ENCODE results near the gene MYO1C.
"Not testable (repeated sequence)": the region's sequence is repeated elsewhere in the genome, so short reads cannot be mapped to it uniquely, and the experiment has no call there.

Gene MYO1C

DNA sequence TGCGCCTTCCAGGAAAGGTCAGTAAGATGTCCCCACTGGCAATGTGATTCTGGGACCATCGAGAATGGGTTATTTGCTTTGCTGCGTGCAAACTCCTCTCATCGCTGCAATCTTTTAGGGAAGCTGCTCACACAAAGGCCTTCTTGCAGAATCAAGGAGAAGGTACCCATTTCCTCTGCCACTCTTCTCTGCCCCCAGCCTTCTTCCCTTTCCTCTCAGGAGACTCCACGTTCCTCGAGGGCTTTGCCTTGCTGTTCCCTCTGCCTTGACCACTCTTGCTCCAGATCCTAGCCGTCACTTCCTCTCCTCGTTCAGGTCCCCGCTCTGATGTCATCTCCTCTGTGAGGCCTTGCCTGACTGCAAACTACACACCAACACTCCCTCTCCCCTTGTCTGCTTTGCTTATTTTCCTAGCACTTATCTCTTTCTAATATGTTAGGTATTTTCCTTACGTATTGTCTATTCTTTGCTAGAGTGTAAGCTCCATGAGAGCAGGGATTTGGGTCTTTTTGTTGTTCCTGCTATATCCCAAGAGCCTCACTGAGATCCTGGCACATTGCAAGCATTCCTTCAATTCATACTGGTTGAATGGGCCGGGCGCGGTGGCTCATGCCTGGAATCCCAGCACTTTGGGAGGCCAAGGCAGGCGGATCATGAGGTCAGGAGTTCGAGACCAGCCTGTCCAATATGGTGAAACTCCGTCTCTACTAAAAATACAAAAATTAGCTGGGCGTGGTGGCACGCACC lies 31.1 kb downstream of the MYO1C start:
- no peak for DNase-seq

DNA sequence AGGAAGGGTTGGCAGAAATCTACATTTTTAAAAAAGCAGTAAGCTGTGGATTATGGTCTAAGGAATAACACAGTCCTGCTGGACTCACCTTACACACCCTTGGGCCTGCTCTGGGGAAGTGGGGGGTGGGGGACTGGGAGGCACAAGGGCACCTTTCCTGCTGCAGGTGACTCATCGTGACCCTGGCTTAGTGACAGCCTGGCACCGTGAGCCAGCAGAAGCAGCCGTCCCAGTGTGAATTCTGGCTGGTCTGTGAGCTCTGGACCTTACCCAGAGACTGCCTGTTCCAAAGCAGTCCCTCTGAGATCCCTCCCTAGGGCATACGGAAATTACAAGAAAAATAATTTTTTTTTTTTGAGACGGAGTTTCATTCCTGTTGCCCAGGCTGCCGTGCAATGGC lies 32.3 kb downstream of the MYO1C start:
- no peak for DNase-seq

DNA sequence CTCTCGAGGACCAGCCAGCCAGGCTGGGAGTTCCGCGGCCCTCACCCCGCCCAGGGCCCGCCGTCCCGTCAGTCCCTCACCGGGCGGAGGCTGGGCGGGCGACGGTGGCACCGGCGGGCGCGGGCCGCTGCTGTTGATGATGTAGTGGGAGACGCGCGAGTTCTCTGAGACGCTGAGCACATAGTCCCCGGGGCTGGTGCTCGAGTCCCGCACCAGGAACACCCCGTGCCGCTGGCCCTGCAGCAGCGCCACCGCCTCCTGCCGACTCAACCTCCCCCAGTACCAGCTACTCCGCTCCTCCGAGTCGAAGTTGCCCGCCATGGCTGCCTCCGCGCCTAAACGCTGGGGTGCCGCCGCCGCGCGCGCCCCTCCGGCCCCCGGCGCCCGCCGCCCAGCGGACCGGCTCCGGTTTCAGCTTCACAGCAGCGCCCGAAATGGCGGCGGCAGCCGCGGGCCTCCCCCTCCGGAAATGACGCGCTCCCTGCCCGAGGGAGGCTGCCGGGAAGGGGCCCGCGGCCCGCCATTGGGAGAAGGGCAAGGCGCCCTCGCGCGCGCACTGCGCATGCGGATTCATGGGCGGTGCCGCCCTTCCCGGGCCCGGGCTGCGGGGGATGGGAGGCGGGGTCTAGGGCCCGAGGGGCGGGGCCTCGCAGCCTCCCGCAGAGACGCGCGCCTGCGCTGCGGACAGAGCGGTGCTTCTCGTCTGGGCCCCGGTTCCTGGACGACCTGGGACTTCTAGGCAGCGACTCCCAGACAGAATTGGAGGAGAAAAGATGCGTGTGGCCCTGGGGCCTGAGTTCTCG lies 36.5 kb downstream of the MYO1C start, which contains the start of gene CRK:
TSS of gene CRK (minus strand) at position 436 of the 803 bp plus-strand sequence. CDS start at position 321, 115 bp downstream.
- peak; percentile 68 for DNase-seq

DNA sequence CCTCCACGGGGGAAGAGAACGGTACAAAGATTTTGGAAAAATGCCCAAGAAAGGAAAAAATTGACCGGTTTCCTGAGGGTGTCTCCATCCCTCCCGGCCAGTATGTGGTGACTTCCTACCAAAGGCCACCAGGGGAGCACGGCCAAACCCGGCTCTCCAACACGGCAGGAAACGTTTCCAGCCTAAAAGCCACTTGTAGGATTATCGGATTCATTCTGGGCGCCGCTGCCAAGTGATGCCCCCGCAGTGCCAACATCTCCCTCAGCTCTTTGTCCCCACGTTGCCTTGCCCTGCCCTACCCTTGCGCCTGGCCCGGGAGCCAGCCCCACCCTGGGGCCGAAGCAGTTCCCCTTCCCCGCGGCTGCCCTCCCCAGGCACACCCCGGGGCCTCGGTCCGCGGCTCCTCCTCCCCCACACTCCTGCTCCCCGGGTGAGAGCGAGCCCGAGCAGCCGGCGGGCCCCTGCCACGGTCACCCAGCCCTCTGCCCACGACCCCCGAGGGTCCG lies 37.1 kb downstream of the MYO1C start:
- DNase-seq, result peak; percentile 13

DNA sequence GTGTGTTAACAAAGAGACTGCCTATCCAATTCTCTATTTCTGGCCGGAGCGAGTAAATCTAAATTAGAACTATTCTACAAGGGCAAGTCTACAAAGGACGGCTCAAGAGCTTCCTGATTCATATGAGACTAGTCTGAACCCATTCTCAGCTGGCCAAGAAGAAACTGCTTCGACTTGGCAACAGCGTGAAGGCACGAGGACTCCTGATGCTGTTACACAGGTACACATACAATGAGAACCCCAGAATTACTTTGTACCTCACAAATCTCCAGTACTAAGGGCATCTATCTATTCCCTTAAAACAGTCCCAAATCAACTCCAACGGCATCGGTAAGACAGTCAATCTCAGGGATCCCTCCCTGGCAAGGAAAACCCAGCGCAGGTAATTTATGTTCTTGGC lies 37.9 kb downstream of the MYO1C start:
- no peak for DNase-seq

DNA sequence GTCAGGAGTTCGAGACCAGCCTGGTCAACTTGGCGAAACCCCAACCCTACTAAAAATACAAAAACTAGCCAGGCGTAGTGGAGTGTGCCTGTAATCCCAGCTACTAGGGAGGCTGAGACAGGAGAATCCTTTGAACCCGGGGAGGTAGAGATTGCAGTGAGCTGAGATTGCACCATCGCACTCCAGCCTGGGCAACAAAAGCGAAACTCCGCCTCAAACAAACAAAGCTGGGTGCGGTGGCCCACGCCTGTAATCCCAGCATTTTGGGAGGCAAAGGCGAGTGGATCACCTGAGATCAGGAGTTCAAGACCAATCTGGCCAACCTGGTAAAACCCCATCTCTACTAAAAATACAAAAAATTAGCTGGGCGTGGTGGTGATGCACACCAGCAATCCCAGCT lies 38.8 kb downstream of the MYO1C start:
- not testable (repeated sequence) for DNase-seq

DNA sequence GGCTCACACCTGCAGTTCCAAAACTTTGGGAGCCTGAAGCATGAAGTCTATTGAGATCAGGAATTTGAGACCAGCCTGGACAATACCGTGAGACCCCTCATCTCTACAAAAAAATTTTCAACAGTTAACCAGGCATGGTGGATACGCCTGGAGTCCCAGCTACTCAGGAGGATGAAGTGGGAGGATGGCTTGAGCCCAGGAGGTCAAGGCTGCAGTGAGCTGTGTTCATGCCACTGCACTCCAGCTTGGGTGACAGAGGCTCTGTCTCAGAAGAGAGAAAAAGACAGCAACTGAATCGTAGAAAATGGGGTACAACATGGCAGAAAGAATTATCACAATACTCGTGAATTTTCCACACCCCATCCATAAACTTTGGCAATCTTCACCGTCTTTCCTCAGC lies 39.6 kb downstream of the MYO1C start:
- DNase-seq, result no peak

DNA sequence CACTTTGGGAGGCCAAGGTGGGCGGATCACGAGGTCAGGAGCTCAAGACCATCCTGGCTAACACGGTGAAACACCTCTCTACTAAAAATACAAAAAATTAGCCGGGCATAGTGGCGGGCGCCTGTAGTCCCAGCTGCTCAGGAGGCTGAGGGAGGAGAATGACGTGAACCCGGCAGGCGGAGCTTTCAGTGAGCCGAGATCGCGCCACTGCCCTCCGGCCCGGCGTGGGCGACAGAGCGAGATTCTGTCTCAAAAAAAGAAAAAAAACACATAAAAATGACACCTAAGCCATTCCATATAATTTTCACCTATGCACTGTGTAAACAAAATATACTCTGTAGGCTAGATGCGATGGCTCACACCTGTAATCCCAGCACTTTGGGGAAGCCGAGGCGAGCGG lies 42.2 kb downstream of the MYO1C start:
- DNase-seq, result not testable (repeated sequence)

DNA sequence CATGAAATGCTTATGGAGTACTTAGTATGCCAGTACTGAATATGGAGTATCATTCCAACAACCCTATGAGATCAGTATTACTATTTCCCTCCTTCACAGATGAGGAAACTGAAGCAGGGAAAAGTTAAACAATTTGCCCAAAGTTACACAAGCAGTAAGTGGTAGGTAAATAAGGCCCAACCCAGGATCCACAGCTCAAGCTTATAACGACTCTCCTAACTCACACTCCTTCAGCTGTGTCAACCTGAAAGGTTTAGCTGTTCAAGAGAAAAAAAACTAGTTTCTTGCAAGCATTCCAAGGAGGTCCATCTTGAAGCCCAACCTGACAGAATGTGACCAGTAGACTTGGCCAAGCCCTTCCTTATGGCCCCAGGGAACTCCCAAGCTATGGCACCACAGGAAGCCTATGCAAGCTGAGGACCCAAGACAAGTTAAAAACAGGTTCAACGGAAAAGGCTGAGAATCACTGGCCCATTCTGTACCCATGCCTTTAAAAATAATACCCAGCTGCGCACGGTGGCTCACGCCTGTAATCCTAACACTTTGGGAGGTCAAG lies 43.0 kb downstream of the MYO1C start:
- no peak for DNase-seq

DNA sequence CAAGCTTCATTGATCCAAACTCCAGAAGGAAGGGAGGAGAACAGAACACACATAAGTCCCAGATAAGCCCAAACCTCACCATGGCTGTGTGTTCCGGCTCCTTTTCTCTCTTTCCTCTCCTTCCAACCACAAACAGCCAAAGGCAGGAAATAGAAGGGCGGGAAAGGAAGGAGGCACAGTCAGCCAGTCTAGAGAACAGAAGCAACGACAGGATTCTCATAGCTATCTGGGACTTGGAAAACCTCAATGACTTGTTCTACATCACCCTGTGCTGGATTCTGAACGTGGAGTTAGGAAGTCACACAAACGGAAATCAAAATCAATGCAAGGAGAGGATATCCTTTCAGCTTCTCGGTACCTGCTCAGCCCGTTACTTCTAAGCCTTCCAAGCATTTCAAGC lies 45.4 kb downstream of the MYO1C start:
- DNase-seq, result no peak

DNA sequence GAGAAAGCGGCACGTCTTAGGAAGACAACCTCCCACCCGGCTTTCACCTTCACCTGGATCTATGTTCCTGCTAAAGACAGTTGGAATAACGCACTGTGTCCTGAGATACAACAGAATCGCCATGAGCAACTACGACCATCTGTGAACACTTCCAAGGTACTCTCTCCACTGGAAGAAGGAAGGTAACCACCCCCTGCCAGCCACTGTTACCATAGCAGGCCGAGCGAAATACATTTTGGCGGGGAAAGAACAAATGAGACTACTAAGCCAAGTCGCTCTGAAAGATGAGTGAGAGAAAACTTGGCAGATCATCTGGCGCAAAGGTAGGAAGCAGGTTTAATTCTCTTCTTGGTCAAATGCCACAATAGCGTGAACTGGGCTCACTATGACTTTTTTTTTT lies 46.3 kb downstream of the MYO1C start:
- DNase-seq, result no peak

DNA sequence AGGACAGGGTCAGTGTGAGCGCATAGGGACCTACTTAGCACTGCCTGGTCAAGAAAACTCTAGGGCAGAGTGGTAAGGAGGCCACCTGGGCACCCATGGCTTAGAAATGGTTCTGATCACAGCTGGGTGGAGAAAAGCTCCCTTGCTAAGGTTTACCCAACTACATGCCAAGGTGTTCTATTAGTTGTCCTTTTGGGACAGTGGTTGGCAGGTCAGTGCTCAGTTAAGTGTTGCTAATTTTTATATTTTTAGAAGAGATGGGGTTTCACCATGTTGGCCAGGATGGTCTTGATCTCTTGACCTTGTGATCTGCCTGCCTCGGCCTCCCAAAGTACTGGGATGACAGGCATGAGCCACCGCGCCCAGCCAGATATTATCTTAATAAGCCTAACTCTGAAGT lies 46.8 kb downstream of the MYO1C start:
- DNase-seq, result not testable (repeated sequence)

DNA sequence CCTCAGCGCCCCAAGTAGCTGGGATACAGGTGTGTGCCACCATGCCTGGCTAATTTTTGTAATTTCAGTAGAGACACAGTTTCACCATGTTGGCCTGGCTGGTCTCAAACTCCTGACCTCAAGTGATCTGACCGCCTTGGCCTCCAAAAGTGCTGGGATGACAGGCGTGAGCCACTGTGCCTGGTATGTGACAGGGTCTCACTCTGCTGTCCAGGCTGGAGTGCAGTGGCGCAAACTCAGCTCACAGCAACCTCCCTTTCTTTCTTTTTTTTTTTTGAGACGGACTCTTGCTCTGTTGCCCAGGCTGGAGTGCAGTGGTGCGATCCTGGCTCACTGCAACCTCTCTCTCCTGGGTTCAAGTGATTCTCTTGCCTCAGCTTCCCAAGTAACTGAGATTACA lies 49.8 kb downstream of the MYO1C start:
- not testable (repeated sequence) for DNase-seq

DNA sequence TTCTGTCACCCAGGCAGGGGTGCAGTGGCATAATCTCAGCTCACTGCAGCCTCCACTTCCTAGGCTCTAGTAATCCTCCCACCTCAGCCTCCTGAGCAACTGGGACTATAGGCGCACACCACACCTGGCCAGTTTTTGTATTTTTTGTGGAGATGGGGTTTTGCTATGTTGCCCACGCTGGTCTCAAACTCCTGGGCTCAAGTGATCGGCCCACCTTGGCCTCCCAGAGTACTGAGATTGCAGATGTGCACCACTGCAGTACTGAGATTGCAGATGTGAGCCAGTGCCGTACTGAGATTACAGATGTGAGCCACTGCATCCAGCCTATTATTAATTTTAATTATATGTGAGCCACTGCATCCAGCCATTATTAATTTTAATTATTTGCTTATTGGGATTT lies 50.3 kb downstream of the MYO1C start:
- no peak for DNase-seq

DNA sequence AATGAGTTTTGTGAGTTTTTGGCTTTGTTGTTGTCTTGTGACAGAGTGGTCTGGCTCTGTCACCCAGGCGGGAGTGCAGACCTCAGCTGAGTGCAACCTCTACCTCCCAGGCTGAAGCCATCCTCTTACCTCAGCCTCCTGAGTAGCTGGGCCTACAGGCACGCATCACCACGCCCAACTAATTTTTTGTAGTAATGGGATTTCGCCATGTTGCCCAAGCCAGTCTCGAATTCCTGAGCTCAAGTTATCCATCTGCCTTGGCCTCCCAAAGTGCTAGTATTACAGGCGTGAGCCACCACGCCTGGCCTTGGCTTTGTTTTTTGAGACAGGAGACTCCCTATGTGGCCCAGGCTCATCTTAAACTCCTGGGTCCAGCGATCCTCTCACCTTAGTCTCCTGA lies 51.6 kb downstream of the MYO1C start:
- DNase-seq, result no peak

DNA sequence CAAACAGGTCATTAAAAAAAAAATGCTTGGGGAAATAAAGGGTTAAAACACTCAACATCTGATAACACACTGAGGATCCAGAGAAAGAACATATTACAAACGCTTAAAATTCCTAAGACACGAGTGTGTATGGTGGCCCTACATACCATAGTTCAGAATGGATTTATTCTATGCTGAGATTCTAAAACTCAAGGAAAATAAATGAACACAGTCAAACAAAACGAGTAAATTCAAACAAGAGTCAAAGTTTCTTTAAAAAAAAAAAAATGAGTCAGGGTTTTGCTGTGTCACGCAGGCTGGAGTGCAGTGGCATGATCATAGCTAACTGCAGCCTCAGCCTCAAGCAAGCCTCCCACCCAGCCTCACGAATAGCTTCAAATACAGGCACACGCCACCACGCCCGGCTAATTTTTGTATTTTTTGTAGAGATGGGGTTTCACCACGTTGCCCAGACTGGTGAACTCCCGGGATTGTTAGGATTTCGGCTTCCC lies 53.8 kb downstream of the MYO1C start:
- DNase-seq, result no peak

DNA sequence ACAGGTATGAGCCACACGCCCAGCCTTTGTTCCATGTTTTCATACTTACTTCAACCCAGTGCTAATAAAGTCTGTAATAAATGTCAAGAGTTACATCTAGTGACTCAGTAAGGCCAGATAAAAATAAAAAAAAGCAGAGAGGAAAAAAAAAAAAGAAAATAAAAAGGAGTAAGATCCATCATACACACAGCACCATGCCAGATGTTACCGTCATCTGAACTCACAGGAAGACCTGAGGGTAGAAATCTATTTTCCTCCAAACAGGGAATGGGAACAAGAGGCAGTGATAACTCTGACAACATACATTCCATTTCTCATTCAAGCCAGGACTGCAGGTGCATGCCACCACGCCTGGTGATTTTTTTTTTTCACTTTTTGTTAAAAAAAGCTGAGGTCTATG lies 57.2 kb downstream of the MYO1C start:
- DNase-seq, result no peak

DNA sequence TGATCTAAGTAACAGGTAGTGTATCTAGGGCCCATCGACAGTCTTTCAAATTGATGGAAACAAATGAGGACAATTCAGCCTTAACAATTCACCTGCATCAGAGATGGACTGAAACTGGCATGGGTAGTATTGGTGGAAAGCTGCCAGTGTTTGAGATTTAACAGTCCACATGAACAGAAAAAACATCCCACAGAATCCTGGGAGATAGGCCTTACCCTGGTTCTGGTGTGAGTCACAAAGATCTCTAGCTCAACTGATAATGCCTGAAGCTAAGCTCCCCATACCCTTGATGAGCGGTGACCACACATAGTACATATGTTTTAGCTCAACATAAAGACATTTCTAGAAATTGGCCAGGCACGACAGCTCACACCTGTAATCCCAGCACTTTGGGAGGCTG lies 58.3 kb downstream of the MYO1C start:
- no peak for DNase-seq

DNA sequence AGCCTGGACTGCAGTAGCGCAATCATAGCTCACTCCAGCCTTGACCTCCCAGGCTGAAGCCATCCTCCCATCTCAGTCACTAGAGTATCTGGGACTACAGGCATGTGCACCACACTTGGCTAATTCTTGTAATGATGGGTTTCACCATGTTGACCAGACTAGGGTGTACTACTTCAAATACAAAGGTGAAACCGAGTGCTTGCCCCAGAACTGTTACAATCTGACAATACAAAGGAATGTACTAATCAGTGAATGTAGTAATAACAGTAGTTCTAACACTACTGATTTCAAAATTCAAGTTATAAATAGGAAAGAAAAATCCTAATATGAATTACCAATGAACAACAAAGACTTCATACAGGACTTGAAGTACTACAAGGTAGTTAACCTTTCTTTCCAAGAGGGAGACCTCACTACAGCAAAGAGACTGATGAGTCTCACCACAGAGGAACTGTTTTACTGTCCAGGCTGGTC lies 60.8 kb downstream of the MYO1C start:
- DNase-seq, result no peak

DNA sequence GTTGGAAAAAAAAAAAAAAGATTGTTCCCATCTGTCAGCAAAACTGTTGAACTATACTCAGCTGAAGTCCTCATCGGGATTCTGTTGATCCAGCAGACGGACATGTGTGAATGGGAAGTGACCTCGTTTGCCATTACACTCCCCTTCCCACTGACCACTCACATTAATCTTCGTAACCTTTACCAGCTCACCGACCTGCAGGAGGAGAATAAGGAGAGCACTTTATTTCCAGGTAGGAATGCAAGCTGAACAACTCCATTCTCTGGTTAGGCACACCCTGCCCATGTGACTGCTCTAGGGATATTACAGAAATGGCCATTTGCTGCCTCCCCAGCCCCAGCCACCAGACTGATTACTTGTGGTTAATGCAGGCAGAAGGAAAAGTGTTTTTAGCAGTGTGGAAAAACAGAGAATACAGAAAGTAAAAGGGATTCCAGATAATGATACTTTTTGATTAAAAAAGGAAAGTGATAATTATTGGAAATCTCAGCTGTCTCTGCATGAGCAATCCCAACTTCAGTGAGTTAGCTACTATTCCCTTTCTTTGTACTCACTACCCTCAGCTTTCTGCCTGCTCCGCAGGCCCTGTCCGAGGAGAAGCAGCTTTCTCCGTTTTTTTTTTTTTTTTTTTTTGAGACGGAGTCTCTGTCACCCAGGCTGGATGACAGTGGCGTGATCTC lies 68.9 kb downstream of the MYO1C start:
- DNase-seq, result no peak

DNA sequence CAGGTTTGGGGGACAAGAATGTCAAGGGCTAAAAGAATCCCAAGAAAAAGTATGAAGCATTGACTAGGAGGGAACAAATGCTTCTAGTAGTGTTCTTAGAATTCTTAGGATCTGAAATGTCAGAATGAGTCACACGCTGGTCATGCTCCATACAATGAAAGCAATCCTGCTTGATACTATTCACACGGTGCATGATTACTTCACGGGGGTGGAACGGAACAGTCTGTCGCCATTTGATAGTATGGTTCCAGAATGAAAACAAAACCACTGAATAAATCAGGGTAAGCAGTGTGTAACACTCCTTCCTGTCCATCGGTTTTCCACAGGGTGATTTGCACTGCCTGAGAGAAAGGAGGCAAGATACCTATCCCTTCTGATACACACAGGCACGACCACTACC lies 69.6 kb downstream of the MYO1C start:
- no peak for DNase-seq

DNA sequence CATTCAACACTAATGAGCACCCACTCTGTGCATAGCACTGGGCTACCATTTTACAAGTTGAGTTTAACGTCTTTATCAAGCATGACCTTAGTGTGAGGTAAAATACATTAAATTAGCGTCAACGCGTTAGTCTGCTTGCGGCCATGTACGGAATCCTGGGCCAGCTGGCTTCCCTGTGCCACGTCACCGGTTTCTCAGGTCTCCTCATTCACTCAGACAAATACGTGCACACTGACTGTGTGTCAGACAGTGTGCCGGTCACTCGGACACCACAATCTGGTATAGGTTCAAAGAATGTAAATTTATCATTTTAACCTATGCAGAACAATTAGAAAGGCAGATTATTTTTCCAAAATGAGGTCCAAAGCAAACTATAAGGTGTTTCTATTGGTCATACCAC lies 71.0 kb downstream of the MYO1C start:
- no peak for DNase-seq

DNA sequence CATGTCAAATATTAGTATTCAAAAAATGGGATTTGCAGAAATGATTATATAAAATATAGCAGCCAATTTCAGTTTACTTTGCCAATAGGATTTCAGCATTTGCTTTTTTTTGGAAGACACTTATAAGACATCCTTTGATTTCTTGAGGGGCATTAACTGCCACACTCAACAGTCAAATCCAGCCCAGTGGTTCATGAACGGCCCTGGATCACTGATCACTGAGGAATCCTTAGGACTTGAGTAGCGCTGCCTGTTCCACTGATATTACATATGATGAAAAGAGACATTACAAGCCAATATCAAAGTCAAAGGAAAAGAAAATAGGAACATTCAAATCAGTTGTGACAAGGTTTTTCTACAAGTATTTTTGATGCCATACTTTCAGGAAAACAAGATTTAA lies 71.5 kb downstream of the MYO1C start:
- no peak for DNase-seq

Data from DMS153 (cell line).